IMR-90 (cell line): ENCODE data around the gene PARVG. TPM values are rescaled to one million over a fixed set of nuclear protein-coding genes. Genes with fewer than 3 reads are reported as not detected.

Experiments used
- ATAC-seq: fragments of 200-7000 bp; cut with Tn5 transposase; 2 replicates; pipeline ENCODE4 v1.9.1; 2020; ENCODE audit warnings: low read depth, mild to moderate bottlenecking, moderate library complexity
- BruUV-seq: library from RNA; stranded (reverse); fragments of 400-500 nt; replicated peaks from 2 replicates; lab custom pipeline; 2021; lab: Mats Ljungman, UMichigan
- CTCF ChIA-PET: fragments of 300-600 bp; formaldehyde crosslinking; extraction: SDS; loops from one replicate; lab custom pipeline; 2021; ENCODE audit warnings: antibody characterized with exemption; lab: Yijun Ruan, JAX
- POLR2A ChIA-PET: fragments of 300-600 bp; sonication (Branson Sonifier 250); formaldehyde crosslinking; loops from one replicate; lab custom pipeline; 2022; ENCODE audit warnings: antibody characterized with exemption; ENCODE audit not compliant: unreplicated experiment; lab: Charles Lee
- DNase-seq: peaks from one replicate; pipeline ENCODE4 v3.0.0; 2013
- H2AFZ ChIP-seq: replicated peaks from 2 replicates; pipeline ENCODE3; 2013; ENCODE audit warnings: low read length, mild to moderate bottlenecking; ENCODE audit not compliant: poor library complexity
- H2AK5ac ChIP-seq: 2 replicates; pipeline ENCODE4 v1.6.1; 2013; ENCODE audit warnings: low read depth, low read length, inconsistent platforms
- H2AK9ac ChIP-seq: replicated peaks from 2 replicates; pipeline ENCODE3; 2013; ENCODE audit warnings: mild to moderate bottlenecking, low read depth, low read length, moderate library complexity; ENCODE audit not compliant: poor library complexity
- H2BK120ac ChIP-seq: 2 replicates; pipeline ENCODE4 v1.6.1; 2013; ENCODE audit warnings: low read depth, low read length, inconsistent platforms
- H2BK15ac ChIP-seq: 3 replicates; pipeline ENCODE4 v1.6.1; 2013; ENCODE audit warnings: low read depth, low read length, inconsistent platforms
- H2BK20ac ChIP-seq: 2 replicates; pipeline ENCODE4 v1.6.1; 2013; ENCODE audit warnings: low read depth, mild to moderate bottlenecking, inconsistent platforms, low read length, moderate library complexity
- H2BK5ac ChIP-seq: 2 replicates; pipeline ENCODE4 v1.6.1; 2013; ENCODE audit warnings: mild to moderate bottlenecking, low read depth, low read length, inconsistent platforms; ENCODE audit not compliant: poor library complexity, severe bottlenecking
- H3K14ac ChIP-seq: replicated peaks from 2 replicates; pipeline ENCODE4 v1.6.1; 2013; ENCODE audit warnings: low read depth, low read length, inconsistent platforms
- H3K18ac ChIP-seq: 2 replicates; pipeline ENCODE4 v1.6.1; 2013; ENCODE audit warnings: low read depth, low read length, control low read depth
- H3K23ac ChIP-seq: 2 replicates; pipeline ENCODE4 v1.6.1; 2013; ENCODE audit warnings: low read depth, low read length, inconsistent platforms
- H3K27ac ChIP-seq: 2 replicates; pipeline ENCODE4 v1.5.1; 2013; ENCODE audit warnings: mild to moderate bottlenecking, control low read depth, low read length; ENCODE audit not compliant: insufficient read depth
- H3K27me3 ChIP-seq: 2 replicates; pipeline ENCODE4 v1.6.1; 2013; ENCODE audit warnings: low read length; ENCODE audit not compliant: control insufficient read depth, insufficient read depth
- H3K36me3 ChIP-seq: 2 replicates; pipeline ENCODE4 v1.6.1; 2013; ENCODE audit warnings: low read length, mixed read lengths; ENCODE audit not compliant: control insufficient read depth, insufficient read depth
- H3K4ac ChIP-seq: 2 replicates; pipeline ENCODE4 v1.6.1; 2013; ENCODE audit warnings: low read depth, low read length, inconsistent platforms
- H3K4me1 ChIP-seq: 2 replicates; pipeline ENCODE4 v1.6.1; 2013; ENCODE audit warnings: low read length, mixed read lengths; ENCODE audit not compliant: control insufficient read depth, insufficient read depth
- H3K4me2 ChIP-seq: 2 replicates; pipeline ENCODE4 v1.6.1; 2013; ENCODE audit warnings: low read depth, mild to moderate bottlenecking, control low read depth, low read length, moderate library complexity
- H3K4me3 ChIP-seq: 2 replicates; pipeline ENCODE4 v1.5.1; 2013; ENCODE audit warnings: low read depth, mild to moderate bottlenecking, control low read depth, low read length, moderate library complexity; ENCODE audit not compliant: insufficient read depth
- H3K56ac ChIP-seq: 2 replicates; pipeline ENCODE4 v1.6.1; 2013; ENCODE audit warnings: low read length, inconsistent platforms; ENCODE audit not compliant: insufficient read depth; ENCODE audit errors: extremely low read depth
- H3K79me1 ChIP-seq, 2 experiments: 2 replicates each; pipeline ENCODE4 v1.6.1; 2013; ENCODE audit warnings: low read length in 2 of 2, inconsistent platforms in 1 of 2, low read depth in 1 of 2
- H3K9ac ChIP-seq: 2 replicates; pipeline ENCODE4 v1.6.1; 2013; ENCODE audit warnings: low read depth, low read length, control low read depth
- H3K9me1 ChIP-seq: 2 replicates; pipeline ENCODE4 v1.6.1; 2013; ENCODE audit warnings: low read length, inconsistent platforms; ENCODE audit not compliant: insufficient read depth
- H3K9me3 ChIP-seq: 2 replicates; pipeline ENCODE4 v1.6.1; 2013; ENCODE audit warnings: low read length; ENCODE audit not compliant: control insufficient read depth, insufficient read depth
- H4K20me1 ChIP-seq: 2 replicates; pipeline ENCODE4 v1.6.1; 2013; ENCODE audit warnings: low read length, inconsistent platforms; ENCODE audit not compliant: insufficient read depth
- H4K5ac ChIP-seq: 2 replicates; pipeline ENCODE4 v1.6.1; 2013; ENCODE audit warnings: mild to moderate bottlenecking, low read depth, low read length, control low read depth
- H4K8ac ChIP-seq, 2 experiments: 2 replicates each; pipeline ENCODE4 v1.6.1; 2013; ENCODE audit warnings: low read depth in 2 of 2, low read length in 2 of 2, control low read depth in 1 of 2, inconsistent platforms in 1 of 2
- H4K91ac ChIP-seq: 2 replicates; pipeline ENCODE4 v1.6.1; 2013; ENCODE audit warnings: low read depth, low read length, inconsistent platforms; ENCODE audit not compliant: insufficient read depth
- MAZ ChIP-seq: IDR thresholded peaks from 2 replicates; pipeline ENCODE4 v1.6.1; 2012; ENCODE audit warnings: low read depth, mild to moderate bottlenecking, low read length, improper control_type of control experiment, moderate library complexity, borderline replicate concordance
- WGBS, 2 experiments: methylation state at CpG; one replicate each; pipeline versions ENCODE4 v1.1.5 to v1.1.7; 2013; ENCODE audit warnings: missing lambda C conversion rate in 2 of 2; ENCODE audit not compliant: insufficient read length in 1 of 2; ENCODE audit errors: extremely low coverage in 2 of 2; 5-methylcytosine and 5-hydroxymethylcytosine counted together
- dilution Hi-C: fragments of 300-500 bp; cut with HindIII; formaldehyde crosslinking; loops from one replicate; pipeline ENCODE4 v1.14.3; 2018; ENCODE audit warnings: low sequenced_read_pairs; ENCODE audit not compliant: unreplicated experiment
- in situ Hi-C: fragments of 300-500 bp; cut with MboI; formaldehyde crosslinking; loops from 3 replicates; pipeline ENCODE4 v1.14.3; 2019; ENCODE audit warnings: low sequenced_read_pairs, inconsistent platforms, mixed read lengths
- intact Hi-C: fragments of 100-400 bp; cut with micrococcal nuclease; formaldehyde crosslinking; loops from 2 replicates; pipeline ENCODE4 v1.10.0; 2022
- polyA plus RNA-seq, 3 experiments: library from polyadenylated mRNA; depleted of rRNA; stranded (reverse); fragments of >200 nt; gene quantifications; 2 replicates each; pipeline ENCODE4 v1.2.3, GENCODE V29; 2012; ENCODE audit warnings: low replicate concordance in 1 of 3
- total RNA-seq: library from RNA; depleted of rRNA; stranded (reverse); fragments of >200 nt; gene quantifications from 2 replicates; pipeline ENCODE4 v1.2.3, GENCODE V29; 2012

Gene PARVG
- total and polyA plus RNA-seq, 2 of the 4 experiments (the other 2 are of a cell fraction), result not detected

DNA sequence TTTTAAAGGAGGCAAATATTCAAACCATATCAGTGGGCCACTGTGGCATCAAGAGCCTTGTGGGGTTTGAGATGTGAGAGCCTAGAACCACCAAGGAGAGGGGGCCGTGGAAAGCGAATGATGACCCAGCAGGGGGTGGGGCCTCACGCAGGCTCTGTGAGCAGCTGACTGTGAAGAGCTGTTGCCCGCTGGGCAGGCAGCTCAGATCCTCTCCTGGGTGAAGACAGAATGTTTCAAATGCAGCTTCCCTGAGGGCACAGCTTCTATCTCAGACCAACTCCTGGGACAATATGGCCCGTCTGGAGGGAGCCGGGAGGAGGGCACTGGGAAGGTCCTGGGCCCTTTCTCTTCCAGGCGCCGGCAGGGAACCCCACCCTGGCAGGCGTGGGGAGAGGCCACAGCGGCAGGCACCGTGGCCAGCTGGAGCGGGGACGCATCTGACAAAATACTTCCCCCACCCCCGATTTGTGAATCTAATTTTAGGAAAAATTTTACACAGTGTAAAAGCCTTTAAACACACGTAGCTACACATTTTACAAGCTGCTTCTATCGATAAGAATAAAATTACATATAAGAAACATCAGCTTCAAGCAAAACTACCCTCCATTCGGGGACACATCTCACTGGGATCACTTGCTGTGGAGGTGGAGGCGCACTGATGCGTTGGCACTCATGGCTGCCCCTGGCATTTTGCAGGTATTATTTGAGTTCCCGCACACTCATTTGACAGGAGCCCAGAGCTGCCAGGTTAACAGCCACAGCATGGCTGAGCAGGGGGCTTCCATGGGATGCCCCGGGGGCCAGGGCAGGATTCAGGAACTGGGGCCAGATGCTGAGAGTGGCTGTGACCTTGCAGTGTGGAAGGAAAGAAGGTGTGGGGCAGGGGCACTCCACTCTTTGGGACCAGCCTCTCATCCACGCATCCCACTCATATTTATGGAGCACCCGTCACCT lies 40.3 kb downstream of the PARVG start:
- ChIA-PET POLR2A (no interaction called here), CTCF (interaction anchor here (0.5 kb wide), 1 partner anchor 18 kb away, joined by 3 read pairs; no protein-coding TSS in a partner anchor)
- Histone ChIP-seq H3K23ac (no peak overlapping the region), H3K4me3 (no peak overlapping the region), H3K14ac (no peak overlapping the region), H2AK9ac (no peak overlapping the region), H3K56ac (no peak overlapping the region), H3K79me1 (no peaks in the 10 kb centered on the region), H3K4ac (no peak overlapping the region), H2BK20ac (no peak overlapping the region), H3K9me1 (no peaks in the 10 kb centered on the region), H2BK5ac (no peak overlapping the region), H2AK5ac (no peak overlapping the region), H4K91ac (no peak overlapping the region), H4K8ac (no peak overlapping the region), H3K27me3 (peaks cover 32% of the 10 kb centered on the region), H2AFZ (no peak overlapping the region), H3K9me3 (peaks cover 7% of the 10 kb centered on the region), H3K9ac (no peak overlapping the region), H3K18ac (no peak overlapping the region), H3K36me3 (no peaks in the 10 kb centered on the region), H4K5ac (no peak overlapping the region), H3K4me1 (no peaks in the 10 kb centered on the region), H3K4me2 (no peak overlapping the region), H2BK15ac (no peak overlapping the region), H3K27ac (no peak overlapping the region), H4K20me1 (no peaks in the 10 kb centered on the region), H2BK120ac (no peak overlapping the region)
- intact Hi-C loops, result no loop called here
- no TSS peak for BruUV-seq
- TF ChIP-seq MAZ, result no peak
- ATAC-seq (no peak), DNase-seq (no peak)
- in situ Hi-C loops, result no loop called here
- 42% methylated on average over 5 of the region's 23 CpGs; no CpG with 5 or more reads in 1 of the 2 experiments for WGBS, 2 experiments
- dilution Hi-C loops, result no loop called here
